Mesendoderm (in vitro differentiated cells): ENCODE measurements around the gene MTMR1.

Experiments
- DNase-seq: peaks from one replicate; pipeline ENCODE4 v3.0.0; 2013
- H2AK5ac ChIP-seq: 2 replicates; pipeline ENCODE4 v1.6.1; 2013; ENCODE audit warnings: low read length, inconsistent platforms
- H2BK120ac ChIP-seq: 2 replicates; pipeline ENCODE4 v1.6.1; 2013; ENCODE audit warnings: low read depth, mild to moderate bottlenecking, low read length, moderate library complexity, mixed read lengths
- H2BK15ac ChIP-seq: replicated peaks from 2 replicates; pipeline ENCODE4 v1.6.1; 2013; ENCODE audit warnings: low read depth, mild to moderate bottlenecking, moderate library complexity
- H2BK5ac ChIP-seq: 2 replicates; pipeline ENCODE4 v1.6.1; 2013; ENCODE audit warnings: low read length, inconsistent platforms
- H3K18ac ChIP-seq: 2 replicates; pipeline ENCODE4 v1.6.1; 2013; ENCODE audit warnings: mild to moderate bottlenecking, low read length, mixed read lengths
- H3K23ac ChIP-seq: one replicate; pipeline ENCODE4 v1.6.1; 2013; ENCODE audit warnings: low read length
- H3K27ac ChIP-seq: 2 replicates; pipeline ENCODE4 v1.5.1; 2013; ENCODE audit warnings: low read depth, mild to moderate bottlenecking, inconsistent platforms, low read length, moderate library complexity
- H3K27me3 ChIP-seq: 2 replicates; pipeline ENCODE4 v1.6.1; 2013; ENCODE audit warnings: low read length, control low read depth, mild to moderate bottlenecking, inconsistent platforms; ENCODE audit not compliant: insufficient read depth, poor library complexity
- H3K36me3 ChIP-seq: 2 replicates; pipeline ENCODE4 v1.6.1; 2013; ENCODE audit warnings: low read length, inconsistent platforms; ENCODE audit not compliant: control insufficient read depth, insufficient read depth
- H3K4ac ChIP-seq: one replicate; pipeline ENCODE4 v1.6.1; 2013; ENCODE audit warnings: low read depth, mild to moderate bottlenecking, low read length, moderate library complexity
- H3K4me1 ChIP-seq: 2 replicates; pipeline ENCODE4 v1.6.1; 2013; ENCODE audit warnings: low read depth, low read length, inconsistent platforms; ENCODE audit not compliant: control insufficient read depth
- H3K4me2 ChIP-seq: 2 replicates; pipeline ENCODE4 v1.6.1; 2013; ENCODE audit warnings: low read length
- H3K4me3 ChIP-seq: 2 replicates; pipeline ENCODE4 v1.5.1; 2013; ENCODE audit warnings: mild to moderate bottlenecking, low read length
- H3K56ac ChIP-seq: one replicate; pipeline ENCODE4 v1.6.1; 2013; ENCODE audit warnings: low read length
- H3K79me1 ChIP-seq: 2 replicates; pipeline ENCODE4 v1.6.1; 2013; ENCODE audit warnings: low read length, inconsistent platforms
- H3K79me2 ChIP-seq: 2 replicates; pipeline ENCODE4 v1.6.1; 2013; ENCODE audit warnings: mild to moderate bottlenecking, low read length; ENCODE audit not compliant: control insufficient read depth, insufficient read depth
- H3K9ac ChIP-seq: 2 replicates; pipeline ENCODE4 v1.6.1; 2013; ENCODE audit warnings: low read length, inconsistent platforms
- H4K5ac ChIP-seq: one replicate; pipeline ENCODE4 v1.6.1; 2013; ENCODE audit warnings: low read length
- H4K8ac ChIP-seq: one replicate; pipeline ENCODE4 v1.6.1; 2013; ENCODE audit warnings: low read depth, mild to moderate bottlenecking, control low read depth, low read length, moderate library complexity
- WGBS: extraction: QIAGEN DNeasy Blood & Tissue Kit; methylation state at CpG from one replicate; pipeline ENCODE4 v1.1.7; 2013; ENCODE audit warnings: low lambda C conversion rate, missing lambda C conversion rate; ENCODE audit not compliant: insufficient coverage; ENCODE audit errors: extremely low coverage; 5-methylcytosine and 5-hydroxymethylcytosine counted together

The MTMR1 gene

DNA sequence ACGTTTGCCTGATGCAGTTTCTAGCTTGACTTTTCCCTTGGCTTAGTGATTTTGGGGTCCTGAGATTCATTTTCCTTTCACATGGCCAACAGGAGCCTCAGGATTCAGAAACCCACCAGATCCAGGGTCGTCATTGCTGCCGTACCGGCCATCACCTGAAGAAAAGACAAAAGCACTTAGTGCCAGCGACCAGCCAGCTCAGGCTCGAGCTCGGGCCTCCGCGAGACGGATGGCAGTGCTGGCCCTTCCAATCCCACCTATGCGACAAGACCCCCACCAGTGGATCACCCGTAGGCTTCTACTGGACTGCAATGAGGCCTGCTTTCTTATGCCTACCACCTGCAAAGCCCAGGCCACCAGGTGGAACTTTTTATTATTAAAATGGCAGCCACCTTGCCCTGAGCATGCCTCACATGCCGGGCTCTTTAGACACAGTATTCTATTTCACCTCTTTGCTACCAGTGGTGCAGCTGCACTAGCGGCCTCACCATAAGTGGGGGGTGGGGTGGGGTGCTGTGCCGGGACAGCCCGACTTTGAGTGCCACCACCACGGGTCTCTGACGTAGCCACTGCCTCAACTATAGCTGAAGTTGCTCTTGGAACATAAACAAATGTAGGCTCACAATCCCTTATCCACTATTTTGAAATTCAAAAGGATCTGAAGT, 84.3 kb downstream of the MTMR1 start:
- no peaks in the 10 kb centered on the region for H3K79me1 ChIP-seq
- H2BK15ac ChIP-seq: no peak overlapping the region
- H3K9ac ChIP-seq: no peak overlapping the region
- no peak overlapping the region for H2BK120ac ChIP-seq
- peak overlapping the region; percentile 41 for H3K18ac ChIP-seq
- H3K79me2 ChIP-seq: no peaks in the 10 kb centered on the region
- H3K4ac ChIP-seq: no peak overlapping the region
- H3K4me1 ChIP-seq: no peaks in the 10 kb centered on the region
- no peak overlapping the region for H4K8ac ChIP-seq
- H3K4me3 ChIP-seq: no peak overlapping the region
- DNase-seq: no peak
- no peak overlapping the region for H3K27ac ChIP-seq
- H3K36me3 ChIP-seq: no peaks in the 10 kb centered on the region
- no peak overlapping the region for H3K23ac ChIP-seq
- no peak overlapping the region for H3K56ac ChIP-seq
- WGBS: no CpG with 5 or more reads among the region's 18 CpGs
- no peak overlapping the region for H2AK5ac ChIP-seq
- H4K5ac ChIP-seq: no peak overlapping the region
- no peaks in the 10 kb centered on the region for H3K27me3 ChIP-seq
- H3K4me2 ChIP-seq: no peak overlapping the region
- H2BK5ac ChIP-seq: no peak overlapping the region

DNA sequence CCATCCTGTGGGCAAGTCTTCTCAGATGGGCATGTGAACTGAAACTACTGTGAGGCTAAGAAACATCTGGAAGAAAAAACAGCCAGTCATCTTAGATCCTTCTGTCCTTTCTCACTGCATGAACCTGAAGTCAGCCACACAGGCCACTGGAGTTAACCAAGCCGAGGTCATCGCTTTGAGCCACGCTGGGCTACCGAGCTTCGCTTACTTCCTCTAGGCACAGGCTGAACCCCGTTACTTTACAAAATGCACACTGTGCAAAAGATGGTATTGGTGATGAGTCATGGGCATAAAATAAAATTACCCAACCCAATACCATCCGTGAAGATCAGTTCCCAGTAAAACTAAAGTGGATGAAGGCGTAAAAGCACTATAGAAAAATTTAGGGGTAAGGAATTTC, 86.2 kb downstream of the MTMR1 start:
- no peaks in the 10 kb centered on the region for H3K79me2 ChIP-seq
- no peak overlapping the region for H3K23ac ChIP-seq
- no peak overlapping the region for H3K56ac ChIP-seq
- no peak overlapping the region for H2BK5ac ChIP-seq
- no peak overlapping the region for H3K9ac ChIP-seq
- H3K18ac ChIP-seq: no peak overlapping the region
- H3K4me3 ChIP-seq: no peak overlapping the region
- H2AK5ac ChIP-seq: no peak overlapping the region
- H3K27me3 ChIP-seq: no peaks in the 10 kb centered on the region
- H3K4ac ChIP-seq: no peak overlapping the region
- H4K5ac ChIP-seq: no peak overlapping the region
- WGBS: no CpG with 5 or more reads among the region's 8 CpGs
- H3K79me1 ChIP-seq: no peaks in the 10 kb centered on the region
- no peaks in the 10 kb centered on the region for H3K36me3 ChIP-seq
- DNase-seq: no peak
- H4K8ac ChIP-seq: no peak overlapping the region
- H2BK15ac ChIP-seq: no peak overlapping the region
- H3K27ac ChIP-seq: no peak overlapping the region
- H3K4me2 ChIP-seq: no peak overlapping the region
- H2BK120ac ChIP-seq: no peak overlapping the region
- no peaks in the 10 kb centered on the region for H3K4me1 ChIP-seq

GRCh38 chrX:150781677-150782076, 88.5 kb downstream of the MTMR1 start:
- no peak overlapping the region for H3K9ac ChIP-seq
- WGBS: no CpG with 5 or more reads among the region's 10 CpGs

DNA sequence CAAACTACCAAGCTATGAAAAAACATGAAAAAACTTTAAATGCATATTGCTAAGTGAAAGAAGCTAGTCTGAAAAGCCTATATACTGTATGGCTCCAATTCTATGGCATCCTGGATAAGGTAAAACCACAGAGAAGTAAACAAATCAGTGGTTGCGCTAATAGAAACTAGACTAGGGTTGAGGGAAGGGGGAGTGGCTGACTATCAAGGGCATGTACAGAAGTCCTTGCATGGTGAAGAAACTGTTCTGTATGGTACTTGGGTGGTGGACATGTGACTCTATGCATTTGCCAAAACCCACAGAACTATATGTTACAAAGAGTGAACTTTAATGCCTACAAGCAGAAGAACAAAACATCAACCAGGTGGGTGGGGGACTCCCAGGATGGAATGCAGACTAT, 96.8 kb downstream of the MTMR1 start:
- Histone ChIP-seq H3K18ac (no peak overlapping the region), H2AK5ac (no peak overlapping the region), H3K23ac (no peak overlapping the region), H3K4me1 (no peaks in the 10 kb centered on the region), H3K79me1 (no peaks in the 10 kb centered on the region), H3K9ac (no peak overlapping the region), H3K4me2 (no peak overlapping the region), H3K27me3 (no peaks in the 10 kb centered on the region), H2BK120ac (no peak overlapping the region), H3K56ac (no peak overlapping the region), H3K27ac (no peak overlapping the region), H2BK15ac (no peak overlapping the region), H3K36me3 (no peaks in the 10 kb centered on the region), H4K8ac (no peak overlapping the region), H4K5ac (no peak overlapping the region), H3K79me2 (no peaks in the 10 kb centered on the region), H3K4ac (no peak overlapping the region), H2BK5ac (no peak overlapping the region), H3K4me3 (no peak overlapping the region)
- no CpG with 5 or more reads among the region's 1 CpG for WGBS
- no peak for DNase-seq

More at GRCh38 chrX:150781677-150782076, 88.5 kb downstream of the MTMR1 start:
- no peaks in the 10 kb centered on the region for H3K79me2 ChIP-seq
- no peak overlapping the region for H2BK5ac ChIP-seq
- no peak overlapping the region for H4K8ac ChIP-seq
- H3K23ac ChIP-seq: no peak overlapping the region
- H3K4ac ChIP-seq: no peak overlapping the region
- no peak for DNase-seq
- H2AK5ac ChIP-seq: no peak overlapping the region
- no peak overlapping the region for H3K4me2 ChIP-seq
- no peak overlapping the region for H3K4me3 ChIP-seq
- no peak overlapping the region for H3K18ac ChIP-seq
- H3K27ac ChIP-seq: no peak overlapping the region
- H4K5ac ChIP-seq: no peak overlapping the region
- H2BK15ac ChIP-seq: no peak overlapping the region
- H3K36me3 ChIP-seq: no peaks in the 10 kb centered on the region
- H3K56ac ChIP-seq: no peak overlapping the region
- H2BK120ac ChIP-seq: no peak overlapping the region
- H3K79me1 ChIP-seq: no peaks in the 10 kb centered on the region
- no peaks in the 10 kb centered on the region for H3K4me1 ChIP-seq
- H3K27me3 ChIP-seq: no peaks in the 10 kb centered on the region

GRCh38 chrX:150792949-150793527, 99.8 kb downstream of the MTMR1 start:
- no peak overlapping the region for H4K8ac ChIP-seq
- no peak overlapping the region for H3K18ac ChIP-seq
- H4K5ac ChIP-seq: no peak overlapping the region
- WGBS: no CpG with 5 or more reads among the region's 5 CpGs
- no peak overlapping the region for H3K4ac ChIP-seq
- no peak overlapping the region for H3K4me3 ChIP-seq
- no peaks in the 10 kb centered on the region for H3K27me3 ChIP-seq
- H3K56ac ChIP-seq: no peak overlapping the region
- no peak overlapping the region for H2BK120ac ChIP-seq
- H3K23ac ChIP-seq: no peak overlapping the region
- H2BK15ac ChIP-seq: no peak overlapping the region
- no peak overlapping the region for H3K4me2 ChIP-seq
- no peaks in the 10 kb centered on the region for H3K79me1 ChIP-seq
- no peak for DNase-seq
- no peak overlapping the region for H3K9ac ChIP-seq
- H3K36me3 ChIP-seq: no peaks in the 10 kb centered on the region
- H2AK5ac ChIP-seq: no peak overlapping the region
- H3K79me2 ChIP-seq: no peaks in the 10 kb centered on the region
- H3K27ac ChIP-seq: no peak overlapping the region
- no peaks in the 10 kb centered on the region for H3K4me1 ChIP-seq
- H2BK5ac ChIP-seq: no peak overlapping the region

GRCh38 chrX:150805736-150806135, 112.5 kb downstream of the MTMR1 start:
- no CpG with 5 or more reads among the region's 2 CpGs for WGBS
- Histone ChIP-seq H3K27me3 (no peaks in the 10 kb centered on the region), H3K36me3 (no peaks in the 10 kb centered on the region), H4K5ac (no peak overlapping the region), H3K27ac (no peak overlapping the region), H2BK120ac (no peak overlapping the region), H3K79me2 (no peaks in the 10 kb centered on the region), H3K9ac (no peak overlapping the region), H3K56ac (no peak overlapping the region), H4K8ac (no peak overlapping the region), H3K4me2 (no peak overlapping the region), H3K4ac (no peak overlapping the region), H3K4me3 (no peak overlapping the region), H2BK5ac (no peak overlapping the region), H2BK15ac (no peak overlapping the region), H2AK5ac (no peak overlapping the region), H3K79me1 (no peaks in the 10 kb centered on the region), H3K23ac (no peak overlapping the region), H3K18ac (no peak overlapping the region), H3K4me1 (no peaks in the 10 kb centered on the region)
- DNase-seq: no peak
